GM06990 (cell line): ENCODE data around the gene MRPS11.
A peak's percentile ranks its signal among the peaks of the same experiment; 100 is the strongest.

Source experiments
- DNase-seq: peaks from one replicate; pipeline ENCODE4 v3.0.0-alpha.2; 2011; ENCODE audit not compliant: insufficient read length; ENCODE audit errors: extremely low read depth
- H3K27me3 ChIP-seq: replicated peaks from 2 replicates; pipeline ENCODE4 v1.6.0; 2011; ENCODE audit warnings: low read length; ENCODE audit not compliant: control insufficient read depth, insufficient read depth
- H3K36me3 ChIP-seq: 2 replicates; pipeline ENCODE4 v1.5.1; 2011; ENCODE audit warnings: low read length; ENCODE audit not compliant: control insufficient read depth, insufficient read depth
- H3K4me3 ChIP-seq: replicated peaks from 2 replicates; pipeline ENCODE4 v1.5.1; 2011; ENCODE audit warnings: low read depth, mild to moderate bottlenecking, control low read depth, low read length
- CTCF ChIP-seq: IDR thresholded peaks from 2 replicates; pipeline ENCODE4 v1.5.1; 2011; ENCODE audit warnings: low read length, control low read depth, mild to moderate bottlenecking, inconsistent platforms; ENCODE audit not compliant: insufficient read depth, poor library complexity, severe bottlenecking

Gene MRPS11

GRCh38 chr15:88467073-88467934 is at the start of gene MRPS11, which contains the start of gene MRPL46:
MRPS11 (plus strand) TSS chr15:88467708; CDS start chr15:88467718, 10 bp downstream.
MRPL46 (minus strand) TSS chr15:88467388; CDS start chr15:88467377, 11 bp downstream.
- peak within 1 kb of the TSS; percentile 94 for H3K4me3 ChIP-seq
- H3K27me3 ChIP-seq: no peaks in the 10 kb centered on the region
- TF ChIP-seq CTCF: no peak
- H3K36me3 ChIP-seq: peaks cover 9% of the 10 kb centered on the region
- DNase-seq: peak; percentile 90

GRCh38 chr15:88419830-88420229 is 47.7 kb upstream of the MRPS11 start:
- DNase-seq: no peak
- Histone ChIP-seq H3K27me3 (no peaks in the 10 kb centered on the region; the same call in 1 of the 2 replicates), H3K4me3 (no peak overlapping the region), H3K36me3 (no peaks in the 10 kb centered on the region)
- TF ChIP-seq CTCF: no peak

GRCh38 chr15:88423331-88423730 is 44.2 kb upstream of the MRPS11 start:
- Histone ChIP-seq H3K27me3 (no peaks in the 10 kb centered on the region; the same call in none of the 2 replicates), H3K36me3 (no peaks in the 10 kb centered on the region), H3K4me3 (no peak overlapping the region)
- no peak for TF ChIP-seq CTCF
- no peak for DNase-seq

DNA sequence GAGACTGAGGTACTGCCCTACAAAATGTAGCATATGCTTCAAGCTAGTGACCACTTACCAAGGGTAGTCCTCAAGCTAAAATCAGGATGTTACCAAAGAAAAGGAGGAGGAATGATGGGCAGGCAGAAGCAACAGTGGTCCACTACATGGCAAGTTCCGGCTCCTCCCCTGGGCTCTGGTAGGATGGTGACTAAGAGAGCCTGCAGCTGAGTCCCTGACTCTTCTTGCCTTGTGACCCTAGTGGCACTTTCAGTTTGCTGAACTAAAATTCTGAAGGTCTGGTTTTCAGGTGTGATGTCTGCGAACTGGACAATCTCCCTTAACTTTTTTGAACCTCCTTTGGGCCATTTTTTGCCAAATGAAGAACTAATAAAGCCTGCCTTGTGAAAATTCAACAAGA is 41.2 kb upstream of the MRPS11 start:
- DNase-seq: no peak
- H3K36me3 ChIP-seq: no peaks in the 10 kb centered on the region
- peaks cover 4% of the 10 kb centered on the region for H3K27me3 ChIP-seq
- H3K4me3 ChIP-seq: no peak overlapping the region
- TF ChIP-seq CTCF: no peak

- Histone ChIP-seq H3K4me3 (no peak overlapping the region), H3K27me3 (peaks cover 4% of the 10 kb centered on the region), H3K36me3 (no peaks in the 10 kb centered on the region)
- TF ChIP-seq CTCF: no peak
- no peak for DNase-seq
Observed at GRCh38 chr15:88428053-88428452, 39.5 kb upstream of the MRPS11 start.
